Activated CD8-positive, alpha-beta memory T cell treated with anti-CD3 and anti-CD28 coated beads for 48 hours (primary cell): Measurements from ENCODE around the gene MAP3K5.
"Not testable (repeated sequence)": the region's sequence is repeated elsewhere in the genome, so short reads cannot be mapped to it uniquely, and the experiment has no call there.

Experiments
- DNase-seq, 3 experiments: peaks; one replicate each; pipeline ENCODE4 v3.0.0-alpha.2; 2020; ENCODE audit warnings: low read depth in 2 of 3, low spot score in 2 of 3

MAP3K5 gene

DNA sequence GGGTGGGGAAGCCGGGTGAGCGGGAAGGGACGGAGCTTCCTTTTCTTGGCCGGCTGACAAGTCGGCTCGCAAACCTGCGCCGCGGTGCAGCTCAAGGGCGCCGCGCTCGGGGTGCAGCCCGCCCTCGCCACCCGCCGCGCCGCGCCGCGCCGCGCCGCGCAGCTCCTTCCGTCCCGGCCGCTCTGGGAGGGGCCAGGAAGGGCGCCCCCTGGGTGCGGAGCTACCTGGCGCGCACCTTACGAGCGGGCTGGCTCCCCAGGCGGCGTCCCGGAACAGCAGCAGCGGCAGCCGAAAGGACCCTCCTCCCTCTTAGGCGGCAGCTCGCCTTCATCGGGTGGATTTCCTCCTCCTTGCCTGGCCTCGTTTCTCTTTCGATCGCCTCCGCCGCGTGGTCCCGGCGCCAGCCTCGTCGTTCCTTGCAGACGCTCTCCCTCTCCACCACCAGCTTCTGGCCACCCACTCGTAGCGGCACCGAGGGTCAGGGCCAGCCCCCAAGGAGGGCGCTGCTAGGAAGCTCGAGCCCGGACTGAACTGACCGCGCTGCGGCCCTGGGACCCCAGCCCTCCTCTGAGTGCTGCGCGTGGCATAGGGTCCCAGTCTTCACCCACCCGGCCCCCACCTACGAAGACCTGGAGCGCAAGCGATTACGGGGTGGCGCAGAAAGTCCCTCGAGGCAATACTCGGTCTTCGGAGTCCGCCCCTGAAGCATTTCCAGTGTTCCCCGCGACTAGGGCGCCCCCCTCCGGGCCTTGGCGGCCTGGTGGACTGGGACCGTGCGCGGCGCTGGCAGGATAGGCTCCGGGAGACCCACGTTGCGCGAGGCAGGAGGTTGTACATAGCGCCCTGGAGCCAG lies at the start of gene MAP3K5:
Gene MAP3K5 (minus strand): TSS at position 68 of the 853 bp plus-strand sequence. CDS start 320 bp downstream, outside the sequence.
- DNase-seq = peak; percentile 81 to 89 (median 84)

- DNase-seq = no peak
Observed at GRCh38 chr6:136840276-136841001, 48.2 kb upstream of the MAP3K5 start.

DNA sequence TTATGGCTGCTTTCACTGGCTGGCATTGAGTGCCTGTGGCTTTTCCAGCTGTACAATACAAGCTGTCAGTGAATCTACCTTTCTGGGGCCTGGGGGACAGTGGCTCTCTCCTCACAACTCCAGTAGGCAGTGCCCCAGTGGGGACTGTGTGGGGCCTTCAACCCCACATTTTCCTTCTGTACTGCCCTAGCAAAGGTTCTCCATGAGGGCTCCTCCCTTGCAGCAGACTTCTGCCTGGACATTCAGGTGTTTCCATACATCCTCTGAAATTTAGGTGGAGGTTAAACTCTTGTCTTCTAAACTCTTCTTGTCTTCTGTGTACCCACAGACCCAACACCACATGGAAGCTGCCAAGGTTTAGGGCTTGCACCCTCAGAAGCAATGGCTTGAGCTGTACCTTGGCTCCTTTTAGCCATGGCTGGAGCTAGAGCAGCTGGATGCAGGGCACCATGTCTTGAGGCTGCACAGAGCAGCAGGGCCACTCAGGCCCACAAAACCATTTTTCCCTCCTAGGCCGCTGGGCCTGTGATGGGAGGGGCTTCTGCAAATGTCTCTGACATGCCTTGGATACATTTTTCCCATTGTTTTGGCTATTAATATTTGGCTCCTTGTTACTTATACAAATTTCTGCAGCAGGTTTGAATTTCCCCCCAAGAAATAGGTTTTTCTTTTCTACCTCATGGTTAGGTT lies 39.7 kb upstream of the MAP3K5 start:
- no peak for DNase-seq

DNA sequence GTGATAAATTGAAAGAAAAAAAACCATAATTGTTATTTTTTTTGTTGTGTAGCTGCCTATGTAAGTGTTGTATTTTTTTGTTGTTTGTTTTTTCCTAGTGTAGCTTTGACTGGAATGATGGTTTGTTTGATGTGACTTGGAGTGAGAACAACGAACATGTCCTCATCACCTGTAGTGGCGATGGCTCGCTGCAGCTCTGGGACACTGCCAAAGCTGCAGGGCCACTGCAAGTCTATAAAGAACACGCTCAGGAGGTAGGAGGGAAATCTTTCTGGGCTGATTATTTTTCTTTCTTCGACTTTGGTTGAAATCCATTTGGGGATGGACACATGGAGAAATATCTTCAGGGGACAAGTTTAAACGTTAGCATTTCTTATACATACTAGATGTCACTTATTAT lies 33.9 kb upstream of the MAP3K5 start:
- no peak for DNase-seq

GRCh38 chr6:136823128-136823660 lies 30.9 kb upstream of the MAP3K5 start:
- no peak for DNase-seq

DNA sequence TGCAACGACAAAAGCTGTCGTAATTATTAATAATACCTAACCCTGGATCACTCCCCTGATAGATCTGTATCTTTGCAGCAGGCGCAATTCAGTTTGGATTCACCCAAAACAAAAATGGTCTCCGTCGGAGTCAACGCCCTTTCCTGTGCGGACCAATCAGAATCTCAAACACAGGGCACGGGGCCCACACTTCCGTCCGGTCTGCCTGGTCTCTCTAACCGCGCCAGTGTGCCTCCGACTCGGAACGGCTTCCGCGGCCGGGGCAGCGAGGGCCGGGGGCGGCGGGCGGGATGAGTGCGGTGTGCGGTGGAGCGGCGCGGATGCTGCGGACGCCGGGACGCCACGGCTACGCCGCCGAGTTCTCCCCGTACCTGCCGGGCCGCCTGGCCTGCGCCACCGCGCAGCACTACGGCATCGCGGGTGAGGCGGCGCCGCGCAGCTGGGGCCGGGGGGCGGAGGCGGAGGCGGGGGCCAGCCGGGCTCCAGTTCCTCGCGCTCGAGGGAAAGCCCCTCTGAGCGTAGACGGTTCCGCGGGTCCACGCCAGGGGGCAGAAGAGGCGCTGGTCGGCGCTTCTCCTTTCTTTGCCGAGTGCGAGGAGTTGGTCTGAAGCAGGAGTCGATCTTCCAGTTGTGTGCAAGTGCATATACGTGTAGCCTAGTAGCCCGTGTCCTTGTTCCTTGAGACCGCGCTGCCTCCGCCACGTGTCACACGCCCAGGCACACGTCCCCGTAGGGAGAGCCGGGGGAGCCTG lies 30.3 kb upstream of the MAP3K5 start, which contains the start of gene PEX7:
Gene PEX7 (plus strand): TSS at position 217 of the 752 bp plus-strand sequence. CDS start 74 bp downstream, at position 291.
- DNase-seq = peak; percentile 64 to 76 (median 74)

- DNase-seq = peak in 2 of 3 experiments; percentile 2 to 14
Observed at GRCh38 chr6:136822046-136822375, 29.7 kb upstream of the MAP3K5 start.

DNA sequence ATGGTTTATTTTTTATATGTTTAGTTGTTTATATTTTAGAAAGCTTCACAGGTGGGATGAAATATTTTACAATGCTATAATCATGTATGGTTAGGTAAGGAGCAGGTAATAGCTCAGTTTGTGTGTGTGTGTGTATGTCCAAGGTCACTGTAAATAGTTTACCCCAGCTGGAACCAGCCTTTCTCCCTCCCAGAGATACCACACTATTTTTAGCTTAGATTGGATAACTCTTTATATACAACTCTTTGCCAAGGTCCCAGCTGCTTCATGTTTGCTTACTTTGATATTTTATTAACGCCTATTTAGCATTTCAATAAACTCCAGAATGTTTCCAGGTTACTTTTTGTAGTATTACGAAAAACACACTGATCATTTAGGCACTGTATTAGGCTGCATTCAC lies 28.3 kb upstream of the MAP3K5 start:
- DNase-seq = no peak

DNA sequence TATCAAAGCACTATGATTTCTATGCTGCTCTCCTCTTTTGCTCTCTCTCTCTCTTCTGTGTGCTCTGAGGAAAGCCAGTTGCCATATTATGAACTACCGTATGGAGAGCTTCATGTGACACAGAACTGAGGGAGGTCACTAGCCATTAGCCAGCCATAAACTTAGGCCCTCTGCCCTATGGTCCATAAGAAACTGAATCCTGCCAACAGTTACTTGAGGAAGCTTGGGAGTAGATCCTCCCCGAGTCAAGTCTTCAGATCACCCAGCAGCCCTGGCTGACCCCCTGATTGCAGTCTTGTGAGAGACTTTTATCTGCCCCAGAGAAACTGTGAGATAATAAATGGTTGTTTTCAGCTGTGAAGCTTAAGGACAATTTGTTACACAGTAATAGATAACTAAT lies 24.4 kb upstream of the MAP3K5 start:
- no peak for DNase-seq

- not testable (repeated sequence) for DNase-seq
Observed at GRCh38 chr6:136815608-136816007, 23.3 kb upstream of the MAP3K5 start.

DNA sequence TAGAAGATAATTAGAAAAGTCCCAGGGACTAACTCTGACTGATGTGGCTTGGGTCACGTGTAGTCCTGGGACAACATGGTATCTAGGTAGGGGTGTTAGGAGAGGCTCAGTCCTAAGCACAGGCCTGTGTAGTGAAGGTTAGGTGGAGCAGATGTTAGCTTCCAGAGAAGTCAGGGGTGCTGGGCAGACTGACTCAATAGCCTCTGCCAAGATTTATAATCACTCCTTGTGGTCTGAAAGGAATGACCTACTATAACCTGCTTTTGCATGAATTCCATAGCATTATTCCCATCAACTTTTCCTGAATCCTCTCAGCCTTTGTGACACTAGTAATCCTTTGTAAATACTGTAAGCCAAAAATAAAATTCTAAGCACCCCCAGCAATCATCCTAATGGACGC lies 19.9 kb upstream of the MAP3K5 start:
- no peak for DNase-seq

- DNase-seq = no peak
Observed at GRCh38 chr6:136811272-136811671, 19.0 kb upstream of the MAP3K5 start.

DNA sequence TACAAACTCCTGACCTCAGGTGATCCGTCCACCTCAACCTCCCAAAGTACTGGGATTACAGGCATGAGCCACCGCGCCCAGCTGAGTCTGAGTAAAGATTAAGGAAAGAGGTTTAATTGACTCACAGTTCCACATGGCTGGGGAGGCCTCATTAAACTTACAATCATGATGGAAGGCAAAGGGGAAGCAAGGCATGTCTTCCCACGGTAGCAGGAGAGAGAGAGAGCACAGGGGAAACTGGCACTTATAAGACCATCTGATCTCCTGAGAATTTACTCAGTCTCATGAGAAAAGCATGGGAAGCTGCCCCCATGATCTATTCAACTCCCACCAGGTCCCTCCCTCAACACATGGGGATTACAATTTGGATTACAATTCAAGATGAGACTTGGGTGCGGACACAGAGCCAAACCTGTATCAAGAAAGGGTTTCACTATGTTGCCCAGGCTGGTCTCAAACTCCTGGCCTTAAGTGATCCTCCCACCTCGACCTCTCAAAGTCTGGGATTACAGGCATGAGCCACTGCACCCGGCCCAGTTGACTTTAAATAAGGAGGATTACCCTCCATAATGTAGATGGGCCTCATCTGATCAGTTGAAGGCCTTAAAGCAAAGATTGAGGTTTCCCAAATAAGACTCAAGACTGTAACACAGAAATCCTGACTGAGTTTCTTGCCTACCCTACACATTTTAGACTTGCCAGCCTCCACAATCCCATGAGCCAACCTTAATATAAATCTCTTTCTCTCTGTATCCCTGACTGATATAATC lies 17.0 kb upstream of the MAP3K5 start:
- no peak for DNase-seq

DNA sequence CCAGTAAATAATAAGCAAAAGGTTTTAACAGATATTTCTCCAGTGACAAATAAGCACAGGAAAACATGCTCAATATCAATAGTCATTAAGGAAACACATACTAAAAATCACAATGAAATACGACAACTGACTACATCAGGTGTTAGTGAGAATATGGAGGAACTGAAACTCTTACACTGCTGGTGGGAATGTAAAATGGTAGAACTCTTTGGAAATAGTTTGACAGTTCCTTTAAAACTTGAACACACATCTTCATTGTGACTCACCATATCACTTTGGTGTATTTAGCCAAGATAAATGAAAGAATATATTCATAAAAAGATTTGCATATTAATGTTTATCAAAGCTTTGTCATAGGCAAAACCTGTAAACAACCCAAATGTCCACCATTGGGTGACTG lies 11.3 kb upstream of the MAP3K5 start:
- no peak for DNase-seq

- DNase-seq = no peak
Observed at GRCh38 chr6:136801581-136801980, 9.3 kb upstream of the MAP3K5 start.

DNA sequence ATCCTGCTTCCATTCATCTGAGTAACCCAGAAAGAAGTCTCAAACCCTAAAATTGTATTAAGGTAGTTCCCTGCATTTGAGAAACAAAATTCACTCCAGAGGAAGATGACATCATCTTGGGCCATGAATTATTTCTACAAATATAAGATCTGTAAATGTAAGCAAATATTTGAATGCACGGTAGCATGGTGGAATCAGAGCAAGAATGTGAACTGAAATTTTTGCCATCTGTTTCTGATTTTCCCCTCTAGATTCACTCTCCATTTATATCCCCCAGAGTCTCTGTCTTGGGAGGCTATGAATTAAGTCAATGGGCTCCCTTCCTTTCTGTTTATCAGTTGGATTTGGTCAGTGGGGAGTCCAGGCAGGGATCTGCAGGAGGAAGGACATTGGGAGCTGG lies 5.8 kb upstream of the MAP3K5 start:
- DNase-seq = no peak

DNA sequence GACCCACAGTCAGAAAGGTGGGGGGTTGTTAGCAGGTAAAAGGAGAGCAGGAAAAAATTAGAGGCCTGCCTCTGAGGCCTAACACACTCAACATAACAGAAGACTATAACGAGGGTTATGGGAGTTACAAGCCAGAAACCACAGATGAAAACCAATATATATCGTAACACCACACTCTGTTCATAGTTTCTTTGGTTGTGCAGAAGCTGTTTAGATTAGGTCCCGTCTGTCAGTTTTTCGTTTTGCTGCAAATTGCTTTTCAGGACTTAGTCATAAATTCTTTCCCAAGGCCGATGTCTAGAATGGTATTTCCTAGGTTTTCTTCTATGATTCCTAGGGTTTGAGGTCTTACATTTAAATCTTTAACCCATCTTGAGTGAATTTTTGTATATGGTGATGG lies 3.7 kb upstream of the MAP3K5 start:
- DNase-seq = no peak

- DNase-seq = no peak
Observed at GRCh38 chr6:136795386-136795785, 3.1 kb upstream of the MAP3K5 start.

GRCh38 chr6:136793363-136793762 lies 1.1 kb upstream of the MAP3K5 start:
- no peak for DNase-seq

DNA sequence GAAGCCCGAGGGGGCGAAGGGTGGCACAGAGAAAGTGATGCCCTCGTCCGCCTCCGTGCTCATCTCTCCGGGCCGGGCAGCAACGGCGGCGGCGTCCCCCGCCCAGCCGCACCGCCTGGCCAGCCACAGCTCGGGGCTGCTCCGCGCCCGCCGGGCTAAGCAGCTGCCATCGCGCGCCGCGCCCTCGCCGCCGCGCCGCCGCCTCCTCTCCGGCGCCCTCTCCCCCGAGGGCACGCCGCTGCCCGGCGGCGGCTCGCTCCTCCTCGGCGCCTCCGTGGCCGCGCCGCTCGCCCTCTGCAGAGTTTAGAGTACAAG lies 225 bp downstream of the MAP3K5 start:
- DNase-seq = no peak
